Erythroblast (primary cell): Measurements from ENCODE around the gene SELENON.

ENCODE experiments used
- DNase-seq, 2 experiments: peaks; one replicate each; lab custom pipeline; 2025; lab: John Stamatoyannopoulos, UW
- GATA1 ChIP-seq: IDR thresholded peaks from 2 replicates; pipeline ENCODE4 v1.6.1; 2011; ENCODE audit warnings: low read depth, mild to moderate bottlenecking, control low read depth, low read length, moderate library complexity
- POLR2A ChIP-seq: IDR thresholded peaks from 2 replicates; pipeline ENCODE4 v1.6.1; 2011; ENCODE audit warnings: mild to moderate bottlenecking, low read length

SELENON gene

GRCh38 chr1:25792115-25792514, 7.9 kb upstream of the SELENON start:
- no peak for TF ChIP-seq GATA1
- no peak for TF ChIP-seq POLR2A
- DNase-seq: no peak

GRCh38 chr1:25793585-25794170, 6.3 kb upstream of the SELENON start:
- DNase-seq: no peak
- no peak for TF ChIP-seq GATA1
- no peak for TF ChIP-seq POLR2A

- TF ChIP-seq GATA1 (no peak), POLR2A (no peak)
- DNase-seq: no peak
These were observed 5.7 kb upstream of the SELENON start for GRCh38 chr1:25794325-25794724.

GRCh38 chr1:25795211-25795610, 4.8 kb upstream of the SELENON start:
- no peak for TF ChIP-seq GATA1
- TF ChIP-seq POLR2A: no peak
- DNase-seq: no peak

- no peak for DNase-seq
- TF ChIP-seq GATA1: no peak
- no peak for TF ChIP-seq POLR2A
These were observed 3.8 kb upstream of the SELENON start for GRCh38 chr1:25795946-25796810.

- DNase-seq: peak in 1 of 2 experiments; percentile 80
- TF ChIP-seq POLR2A: no peak
- TF ChIP-seq GATA1: no peak
These were observed 3.1 kb upstream of the SELENON start for GRCh38 chr1:25796811-25797458.

- peak in 1 of 2 experiments; percentile 58 for DNase-seq
- TF ChIP-seq GATA1: no peak
These were observed 2.1 kb upstream of the SELENON start for GRCh38 chr1:25797939-25798338.

- TF ChIP-seq GATA1 (no peak), POLR2A (no peak)
- no peak for DNase-seq
These were observed 1.2 kb upstream of the SELENON start for GRCh38 chr1:25798666-25799351.

GRCh38 chr1:25799352-25799934, 550 bp upstream of the SELENON start:
- TF ChIP-seq POLR2A (no peak), GATA1 (no peak)

GRCh38 chr1:25800703-25801377, 847 bp downstream of the SELENON start:
- no peak for DNase-seq
- no peak for TF ChIP-seq POLR2A
- TF ChIP-seq GATA1: no peak

More at GRCh38 chr1:25799352-25799934, 550 bp upstream of the SELENON start:
- DNase-seq: no peak

GRCh38 chr1:25802915-25803314, 2.9 kb downstream of the SELENON start:
- TF ChIP-seq POLR2A (no peak), GATA1 (no peak)
- DNase-seq: no peak

GRCh38 chr1:25803368-25803767, 3.4 kb downstream of the SELENON start:
- no peak for TF ChIP-seq GATA1
- no peak for TF ChIP-seq POLR2A
- DNase-seq: no peak

- TF ChIP-seq POLR2A (no peak), GATA1 (no peak)
- DNase-seq: no peak
These were observed 4.4 kb downstream of the SELENON start for GRCh38 chr1:25804244-25804963.
